ENCODE measurements around the gene ALPK1. TPM values are rescaled to one million over a fixed set of nuclear protein-coding genes. Genes with fewer than 3 reads are reported as not detected.

The ALPK1 gene
- total RNA-seq, 1 donor from 2014 or later = 34.3 TPM

DNA sequence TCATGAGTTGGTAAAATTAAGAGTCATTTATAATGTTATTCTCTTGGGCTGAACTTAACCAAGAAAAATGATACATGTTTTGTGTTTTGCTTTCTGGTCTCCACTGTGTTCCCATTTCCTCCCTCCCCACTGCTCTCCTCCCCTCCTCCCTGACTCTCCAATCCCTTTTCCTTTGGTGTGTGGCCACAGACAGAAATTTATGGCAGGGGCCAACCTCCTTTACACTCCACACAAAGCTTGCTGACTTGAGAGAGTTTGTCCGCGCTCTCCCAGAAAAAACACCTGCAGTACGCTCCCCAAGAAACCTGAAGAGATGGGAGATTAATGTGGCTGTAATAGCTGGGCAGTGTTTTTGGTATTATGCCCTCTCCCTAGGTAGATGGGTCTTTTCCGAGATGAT lies 88.9 kb downstream of the ALPK1 start:
- TF ChIP-seq, protein P1, sequence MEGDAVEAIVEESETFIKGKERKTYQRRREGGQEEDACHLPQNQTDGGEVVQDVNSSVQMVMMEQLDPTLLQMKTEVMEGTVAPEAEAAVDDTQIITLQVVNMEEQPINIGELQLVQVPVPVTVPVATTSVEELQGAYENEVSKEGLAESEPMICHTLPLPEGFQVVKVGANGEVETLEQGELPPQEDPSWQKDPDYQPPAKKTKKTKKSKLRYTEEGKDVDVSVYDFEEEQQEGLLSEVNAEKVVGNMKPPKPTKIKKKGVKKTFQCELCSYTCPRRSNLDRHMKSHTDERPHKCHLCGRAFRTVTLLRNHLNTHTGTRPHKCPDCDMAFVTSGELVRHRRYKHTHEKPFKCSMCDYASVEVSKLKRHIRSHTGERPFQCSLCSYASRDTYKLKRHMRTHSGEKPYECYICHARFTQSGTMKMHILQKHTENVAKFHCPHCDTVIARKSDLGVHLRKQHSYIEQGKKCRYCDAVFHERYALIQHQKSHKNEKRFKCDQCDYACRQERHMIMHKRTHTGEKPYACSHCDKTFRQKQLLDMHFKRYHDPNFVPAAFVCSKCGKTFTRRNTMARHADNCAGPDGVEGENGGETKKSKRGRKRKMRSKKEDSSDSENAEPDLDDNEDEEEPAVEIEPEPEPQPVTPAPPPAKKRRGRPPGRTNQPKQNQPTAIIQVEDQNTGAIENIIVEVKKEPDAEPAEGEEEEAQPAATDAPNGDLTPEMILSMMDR (IDR thresholded peaks at IDR 0.05) = no peak
- DNase-seq (no peak), ATAC-seq (no peak)
- intact Hi-C loops (cut with DNase I) = no loop called here
- H3K27me3 ChIP-seq = no peaks in the 10 kb centered on the region
- H3K4me3 ChIP-seq = no peak overlapping the region
- no peaks in the 10 kb centered on the region for H3K9me3 ChIP-seq
- peaks cover 34% of the 10 kb centered on the region for H3K36me3 ChIP-seq
- no peak overlapping the region for H3K27ac ChIP-seq
- H3K4me1 ChIP-seq = no peaks in the 10 kb centered on the region

DNA sequence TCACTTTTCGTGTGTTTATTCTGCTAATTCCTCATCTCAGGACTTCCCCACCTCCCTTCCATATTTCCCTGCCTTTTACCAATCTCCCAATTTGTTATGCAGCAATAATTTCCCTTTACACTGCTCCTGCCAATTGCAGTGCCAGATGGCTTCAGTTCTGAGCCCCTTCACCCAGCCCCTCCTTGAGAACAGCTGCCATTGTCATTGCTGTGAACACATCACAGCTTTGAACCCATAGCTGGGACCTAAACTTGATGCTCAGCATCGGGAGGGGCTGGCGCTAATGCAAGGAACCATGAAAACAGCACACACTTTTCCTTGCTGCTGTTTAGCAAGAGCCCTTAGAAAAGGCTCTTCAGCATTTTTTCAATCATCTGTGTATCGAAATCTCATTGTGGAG lies 104.9 kb downstream of the ALPK1 start:
- no peak for DNase-seq
- Histone ChIP-seq H3K36me3 (no peaks in the 10 kb centered on the region), H3K4me3 (no peak overlapping the region), H3K4me1 (no peaks in the 10 kb centered on the region), H3K27ac (no peak overlapping the region), H3K9me3 (no peaks in the 10 kb centered on the region), H3K27me3 (no peaks in the 10 kb centered on the region)
- intact Hi-C loops (cut with DNase I) = no loop called here
- ATAC-seq = no peak
- TF ChIP-seq, protein P1 (IDR thresholded peaks at IDR 0.05) = no peak

DNA sequence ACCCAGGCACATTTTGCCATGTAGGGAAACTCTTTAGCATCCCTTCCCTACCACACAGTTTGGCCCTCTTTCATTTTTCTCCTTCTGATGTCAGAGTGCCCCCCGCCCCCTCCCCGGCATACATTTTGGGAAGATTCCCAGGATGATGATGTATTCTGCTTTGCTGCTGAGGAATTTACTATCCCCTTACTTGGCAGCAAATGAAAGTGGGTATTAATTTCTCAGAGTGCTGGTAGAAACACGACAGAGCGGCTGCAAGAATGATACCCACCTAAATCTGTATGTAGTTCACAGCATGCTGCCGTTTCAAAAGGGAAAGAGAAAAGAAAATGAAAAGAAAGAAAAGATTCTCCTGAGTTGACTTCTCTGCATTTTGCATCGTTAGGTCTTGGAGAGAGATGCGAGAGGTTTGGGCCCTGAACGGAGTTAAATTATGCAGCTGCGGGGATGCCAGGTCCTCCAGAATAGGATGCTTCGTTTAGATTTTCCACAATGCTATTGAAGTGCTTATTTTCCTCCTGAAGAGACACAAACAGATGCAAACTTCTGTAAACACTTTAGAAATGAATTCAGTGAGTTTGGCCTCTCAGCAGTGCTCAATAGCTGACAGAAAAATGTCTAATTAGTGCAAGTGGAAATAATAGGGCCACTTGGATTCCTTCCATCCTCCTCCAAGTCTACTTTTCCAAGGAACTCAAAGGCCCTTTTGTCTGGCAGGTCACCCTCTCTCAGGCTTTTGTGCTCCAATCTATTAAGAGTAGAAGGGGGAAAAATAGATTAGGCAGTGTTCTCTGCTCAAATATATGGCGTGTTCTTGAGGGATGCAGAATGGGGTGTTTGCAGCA lies 106.2 kb downstream of the ALPK1 start:
- H3K4me1 ChIP-seq = no peaks in the 10 kb centered on the region
- no peak overlapping the region for H3K27ac ChIP-seq
- TF ChIP-seq, protein P1 (IDR thresholded peaks at IDR 0.05) = no peak
- H3K9me3 ChIP-seq = no peaks in the 10 kb centered on the region
- ATAC-seq (no peak), DNase-seq (no peak)
- intact Hi-C loops (cut with DNase I) = no loop called here
- no peaks in the 10 kb centered on the region for H3K36me3 ChIP-seq
- H3K27me3 ChIP-seq = no peaks in the 10 kb centered on the region
- H3K4me3 ChIP-seq = no peak overlapping the region

DNA sequence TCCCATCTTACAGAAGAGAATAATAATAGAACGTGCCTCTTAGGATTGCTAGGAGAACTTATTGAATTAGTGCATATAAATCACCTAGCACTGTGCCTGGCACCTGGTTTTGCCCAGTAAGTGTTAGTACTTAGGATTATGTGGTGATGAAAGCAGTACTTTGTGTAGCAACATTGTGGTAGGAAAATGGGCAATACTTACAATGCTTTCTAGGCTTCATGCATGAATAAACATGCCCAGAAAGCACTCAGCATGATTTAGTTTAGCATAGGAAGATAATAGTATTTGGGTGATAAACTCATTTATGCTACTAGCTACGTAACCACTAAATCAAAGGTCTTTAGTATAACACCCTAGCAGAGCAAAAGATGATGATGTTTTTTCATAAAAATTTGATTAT lies 113.2 kb downstream of the ALPK1 start:
- no peak for DNase-seq
- TF ChIP-seq, protein P1 (IDR thresholded peaks at IDR 0.05) = no peak
- Histone ChIP-seq H3K9me3 (no peaks in the 10 kb centered on the region), H3K4me3 (no peak overlapping the region), H3K27ac (no peak overlapping the region), H3K27me3 (no peaks in the 10 kb centered on the region), H3K36me3 (peaks cover 12% of the 10 kb centered on the region), H3K4me1 (no peaks in the 10 kb centered on the region)
- ATAC-seq = no peak
- intact Hi-C loops (cut with DNase I) = no loop called here

DNA sequence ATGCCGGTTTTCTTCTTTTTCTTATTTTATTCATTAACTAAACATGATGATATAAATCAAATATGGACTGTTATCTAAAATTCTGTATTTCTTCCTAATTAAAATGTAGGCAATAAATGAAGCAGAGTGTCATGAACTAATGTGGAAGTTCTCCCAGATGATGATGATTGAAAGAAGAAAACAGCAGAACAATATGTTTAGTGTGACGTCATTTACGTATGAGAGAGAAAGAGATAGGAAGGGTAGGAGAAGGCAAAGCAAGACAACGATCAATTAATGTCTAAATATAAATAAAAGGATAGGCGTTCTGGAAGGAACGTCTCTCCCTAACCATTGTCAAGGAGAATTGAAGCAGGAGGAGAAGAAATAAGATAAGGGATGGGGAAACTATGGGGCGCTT lies 113.6 kb downstream of the ALPK1 start:
- TF ChIP-seq, protein P1 (IDR thresholded peaks at IDR 0.05) = no peak
- ATAC-seq (no peak), DNase-seq (no peak)
- no peak overlapping the region for H3K4me3 ChIP-seq
- H3K9me3 ChIP-seq = no peaks in the 10 kb centered on the region
- H3K4me1 ChIP-seq = no peaks in the 10 kb centered on the region
- H3K27me3 ChIP-seq = no peaks in the 10 kb centered on the region
- H3K27ac ChIP-seq = no peak overlapping the region
- intact Hi-C loops (cut with DNase I) = no loop called here
- peaks cover 12% of the 10 kb centered on the region for H3K36me3 ChIP-seq

Measured in upper lobe of right lung (tissue), 1 donor.